NOMO-1 (cell line): ENCODE results near the gene PROX1.

Experiments
- DNase-seq, 2 experiments: peaks; one replicate each; lab custom pipeline; 2025; ENCODE audit not compliant: unreplicated experiment in 2 of 2; lab: John Stamatoyannopoulos, UW

The PROX1 gene, protein sequence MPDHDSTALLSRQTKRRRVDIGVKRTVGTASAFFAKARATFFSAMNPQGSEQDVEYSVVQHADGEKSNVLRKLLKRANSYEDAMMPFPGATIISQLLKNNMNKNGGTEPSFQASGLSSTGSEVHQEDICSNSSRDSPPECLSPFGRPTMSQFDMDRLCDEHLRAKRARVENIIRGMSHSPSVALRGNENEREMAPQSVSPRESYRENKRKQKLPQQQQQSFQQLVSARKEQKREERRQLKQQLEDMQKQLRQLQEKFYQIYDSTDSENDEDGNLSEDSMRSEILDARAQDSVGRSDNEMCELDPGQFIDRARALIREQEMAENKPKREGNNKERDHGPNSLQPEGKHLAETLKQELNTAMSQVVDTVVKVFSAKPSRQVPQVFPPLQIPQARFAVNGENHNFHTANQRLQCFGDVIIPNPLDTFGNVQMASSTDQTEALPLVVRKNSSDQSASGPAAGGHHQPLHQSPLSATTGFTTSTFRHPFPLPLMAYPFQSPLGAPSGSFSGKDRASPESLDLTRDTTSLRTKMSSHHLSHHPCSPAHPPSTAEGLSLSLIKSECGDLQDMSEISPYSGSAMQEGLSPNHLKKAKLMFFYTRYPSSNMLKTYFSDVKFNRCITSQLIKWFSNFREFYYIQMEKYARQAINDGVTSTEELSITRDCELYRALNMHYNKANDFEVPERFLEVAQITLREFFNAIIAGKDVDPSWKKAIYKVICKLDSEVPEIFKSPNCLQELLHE

GRCh38 chr1:213987927-213988506 is at the start of gene PROX1:
Gene PROX1 (plus strand): TSS chr1:213987973. CDS start chr1:213996536, 8,563 bp downstream.
- peak; percentile 9 to 21 for DNase-seq

GRCh38 chr1:213938776-213939175 is 49.0 kb upstream of the PROX1 start:
- no peak for DNase-seq

DNA sequence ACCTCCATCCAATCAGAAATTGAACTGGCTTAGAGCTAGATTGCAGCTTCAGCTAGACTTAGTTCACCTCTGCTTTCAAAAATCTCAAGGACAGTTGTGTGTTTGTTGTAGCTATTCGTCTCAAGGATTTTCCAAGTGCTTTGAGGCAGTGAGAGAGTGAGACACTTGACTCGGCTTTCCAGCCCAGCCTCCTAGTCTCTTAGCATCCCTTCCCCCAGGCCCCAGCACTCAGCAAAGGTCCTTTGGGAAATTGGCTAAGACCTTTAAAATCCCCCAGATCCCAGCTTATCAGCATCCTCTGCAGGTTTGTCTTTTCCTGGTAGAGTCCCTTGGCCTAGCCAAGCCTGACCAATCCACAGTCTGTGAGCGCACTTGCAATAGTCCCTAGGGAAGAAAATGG is 47.9 kb upstream of the PROX1 start:
- DNase-seq = no peak

DNA sequence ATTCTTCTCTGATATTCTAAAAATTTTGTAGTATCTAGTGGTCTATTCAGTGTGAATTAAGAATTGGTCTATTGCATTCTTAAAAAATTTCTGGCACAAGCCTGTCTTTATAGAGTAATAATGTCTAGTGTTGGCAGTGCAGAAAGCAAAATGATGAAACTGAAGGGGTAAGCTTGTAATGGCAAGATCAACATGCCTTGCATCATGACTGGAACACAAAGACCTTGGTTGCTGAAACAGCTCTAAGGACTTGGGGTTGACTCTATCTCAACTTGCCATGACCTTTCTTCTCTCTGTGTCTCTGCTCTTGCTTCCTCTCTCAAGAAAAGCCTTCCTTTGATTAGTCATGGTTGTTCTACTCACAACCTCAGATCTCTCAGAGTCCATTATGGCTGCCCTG is 46.8 kb upstream of the PROX1 start:
- DNase-seq = no peak

GRCh38 chr1:213942061-213942460 is 45.7 kb upstream of the PROX1 start:
- no peak for DNase-seq

DNA sequence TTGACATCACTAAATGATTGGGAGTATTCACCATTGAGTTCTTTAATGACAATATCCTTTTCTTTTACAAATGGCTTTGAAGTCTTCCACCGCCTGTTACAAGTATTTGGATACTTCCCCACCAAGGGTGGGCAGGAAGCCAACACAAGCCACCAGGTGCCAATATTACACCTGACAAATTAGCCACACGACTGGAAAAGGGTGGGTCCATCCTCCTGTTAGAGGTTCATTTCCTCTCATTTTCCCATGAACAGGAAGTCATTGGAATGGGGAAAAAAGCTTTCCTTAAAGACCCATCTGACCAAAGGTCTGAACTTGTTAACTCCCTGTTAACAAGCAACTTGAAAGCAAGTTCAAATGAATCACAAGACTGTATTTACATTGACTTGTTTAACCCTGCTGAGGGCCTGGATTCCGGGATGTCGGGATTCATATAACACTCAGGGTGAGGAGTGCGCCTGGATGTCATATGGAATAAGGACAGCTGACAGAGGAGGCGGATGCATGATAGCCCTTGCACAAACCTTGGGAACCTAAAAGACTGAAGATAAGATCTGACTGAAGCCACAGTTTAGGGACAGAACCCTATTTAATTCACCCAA is 40.5 kb upstream of the PROX1 start:
- no peak for DNase-seq

GRCh38 chr1:213951876-213952275 is 35.9 kb upstream of the PROX1 start:
- DNase-seq = no peak

DNA sequence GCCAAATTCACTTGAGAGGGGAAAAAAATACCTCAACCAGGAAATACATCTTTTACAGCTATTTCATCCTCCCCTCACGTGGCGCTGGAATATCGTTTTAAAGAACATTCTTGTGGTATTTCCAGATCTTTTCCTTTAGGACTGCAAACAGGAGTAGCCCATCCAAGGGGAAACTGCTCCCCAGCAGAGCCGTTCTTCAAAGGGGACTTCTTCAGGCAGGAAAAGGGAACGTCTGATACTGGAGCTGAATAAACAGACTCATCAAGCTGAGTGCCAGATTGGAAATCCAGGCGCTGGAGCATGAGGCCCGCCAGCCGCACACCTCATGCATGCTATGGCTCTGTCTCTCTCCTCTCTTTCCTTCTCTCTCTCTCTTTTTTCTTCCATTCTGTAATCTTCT is 34.0 kb upstream of the PROX1 start:
- no peak for DNase-seq

GRCh38 chr1:213956295-213956770 is 31.4 kb upstream of the PROX1 start:
- no peak for DNase-seq

DNA sequence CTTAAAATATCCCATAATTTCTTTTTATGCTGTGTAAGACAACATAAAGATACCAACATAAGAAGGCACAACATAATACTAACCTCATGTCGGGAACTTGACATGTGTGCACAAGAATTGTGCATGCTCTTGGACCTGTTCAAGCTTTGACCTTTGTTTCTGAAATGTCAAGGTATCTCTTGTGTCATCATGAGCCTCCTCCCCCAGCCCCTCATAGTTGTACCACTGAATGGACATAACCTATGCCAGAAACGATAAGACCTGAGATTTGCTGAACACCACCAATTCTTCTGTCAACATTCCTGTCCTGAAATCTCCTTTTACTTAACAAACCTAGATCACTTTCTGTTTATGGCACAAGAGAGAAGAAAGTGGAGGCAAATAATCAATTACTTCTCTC is 29.4 kb upstream of the PROX1 start:
- no peak for DNase-seq

DNA sequence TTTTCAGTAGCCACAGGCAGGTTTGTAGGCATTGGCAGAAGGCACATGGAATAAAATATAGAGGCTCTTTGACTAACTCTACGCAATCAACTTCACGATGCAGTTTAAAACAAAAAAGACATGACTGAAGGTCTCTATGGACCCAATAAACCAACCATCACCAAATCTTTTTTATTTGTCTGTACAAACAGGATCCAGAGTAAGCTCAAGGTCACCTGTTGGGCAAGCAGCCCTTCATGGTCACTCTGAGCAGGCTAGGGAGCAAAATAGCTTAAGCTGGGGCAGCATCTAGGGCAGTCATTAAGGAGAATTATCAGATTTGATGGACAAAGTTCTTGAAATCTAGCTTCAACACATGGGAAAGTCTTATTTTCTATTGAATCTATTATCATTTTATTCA is 26.8 kb upstream of the PROX1 start:
- no peak for DNase-seq

GRCh38 chr1:213962508-213962907 is 25.3 kb upstream of the PROX1 start:
- DNase-seq = no peak

- DNase-seq = no peak
These were observed 21.7 kb upstream of the PROX1 start for GRCh38 chr1:213966122-213966521.

DNA sequence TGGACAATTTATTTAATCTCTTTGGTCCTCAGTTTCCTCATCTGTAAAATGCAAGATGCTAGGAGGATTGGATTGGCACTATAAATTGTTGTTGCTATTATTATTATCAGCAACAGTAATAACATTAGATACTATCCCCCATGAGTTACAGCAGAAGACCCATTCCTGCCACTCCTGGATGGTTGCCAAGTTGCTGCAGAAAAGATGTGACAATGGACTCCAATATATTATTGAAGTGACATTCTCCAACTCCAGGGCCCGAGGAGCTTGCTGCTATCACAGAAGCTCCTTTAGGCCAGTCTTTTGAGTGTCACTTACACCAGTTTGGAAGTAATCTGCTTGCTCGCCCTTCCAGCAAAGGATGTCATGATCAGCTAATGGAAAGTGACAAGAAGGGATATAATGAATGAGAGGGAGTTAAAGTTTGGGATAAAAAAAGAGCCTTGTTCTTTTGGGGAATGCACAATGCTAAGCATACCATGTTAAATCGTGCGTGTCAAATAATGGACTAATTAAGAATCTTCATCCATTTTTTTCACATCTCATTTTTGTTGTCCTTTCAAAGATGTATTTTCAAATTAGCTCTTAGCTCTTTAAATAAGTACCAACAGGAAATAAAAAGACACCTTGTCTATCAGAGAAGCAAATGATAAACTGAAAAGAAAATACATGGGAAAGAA is 19.5 kb upstream of the PROX1 start:
- DNase-seq = no peak

GRCh38 chr1:213969958-213970555 is 17.7 kb upstream of the PROX1 start:
- DNase-seq = no peak

- no peak for DNase-seq
These were observed 15.6 kb upstream of the PROX1 start for GRCh38 chr1:213972141-213972540.

DNA sequence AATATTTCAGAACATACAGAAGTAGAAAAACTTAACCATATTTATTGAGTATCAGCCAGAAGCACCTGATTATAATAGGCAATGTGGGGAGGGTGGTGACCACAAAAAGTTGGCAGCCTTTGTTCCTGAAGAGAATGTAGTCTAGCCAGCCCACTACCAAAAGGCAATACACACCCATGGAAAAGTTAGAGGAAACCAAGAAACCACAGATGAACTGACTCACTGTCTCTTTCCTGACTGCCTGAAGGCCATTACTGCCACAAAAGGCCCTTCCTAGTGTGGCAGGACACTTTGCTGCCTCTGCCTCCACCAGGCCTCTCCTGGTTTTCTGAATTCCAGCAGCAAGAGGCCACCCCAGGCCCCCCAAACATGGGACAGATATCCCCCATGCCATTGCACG is 14.6 kb upstream of the PROX1 start:
- no peak for DNase-seq

GRCh38 chr1:213976665-213977485 is 10.9 kb upstream of the PROX1 start:
- DNase-seq = no peak

- no peak for DNase-seq
These were observed 10.3 kb upstream of the PROX1 start for GRCh38 chr1:213977486-213977842.

DNA sequence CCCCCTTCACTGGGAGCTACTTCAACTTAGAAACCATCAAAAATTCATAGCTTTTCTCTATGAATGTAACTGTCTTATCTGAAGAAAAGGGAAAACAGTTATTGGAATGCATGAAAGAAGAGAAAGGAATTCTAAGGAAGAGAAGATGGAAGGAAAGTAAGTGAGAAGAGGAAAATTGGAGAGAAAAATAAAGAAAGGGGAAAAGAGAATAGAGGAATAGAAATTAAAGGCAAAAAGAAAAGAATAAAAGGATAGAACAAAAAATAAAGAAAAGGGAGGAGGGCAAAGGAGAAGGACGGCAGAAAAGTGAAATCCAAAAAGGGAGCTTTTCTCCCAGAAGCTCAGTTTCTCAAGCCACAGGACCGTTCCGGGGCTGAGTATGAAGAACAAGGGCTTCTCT is 9.9 kb upstream of the PROX1 start:
- DNase-seq = no peak
